NCI-H774 (cell line): Measurements from ENCODE around the gene DNAJB4.
"Not testable (repeated sequence)": the region's sequence is repeated elsewhere in the genome, so short reads cannot be mapped to it uniquely, and the experiment has no call there.

Experiments used
- DNase-seq: peaks from one replicate; lab custom pipeline; 2025; lab: John Stamatoyannopoulos, UW

Gene DNAJB4

GRCh38 chr1:77991638-77992037 lies 13.1 kb upstream of the DNAJB4 start:
- no peak for DNase-seq

- DNase-seq, result no peak
Measured at GRCh38 chr1:77994117-77994705, 10.5 kb upstream of the DNAJB4 start.

GRCh38 chr1:77996734-77997133 lies 8.0 kb upstream of the DNAJB4 start:
- no peak for DNase-seq

- not testable (repeated sequence) for DNase-seq
Measured at GRCh38 chr1:78000536-78000935, 4.2 kb upstream of the DNAJB4 start.

- no peak for DNase-seq
Measured at GRCh38 chr1:78003070-78003746, 1.5 kb upstream of the DNAJB4 start.

GRCh38 chr1:78003882-78004718 lies 639 bp upstream of the DNAJB4 start:
- DNase-seq, result no peak

- DNase-seq, result no peak
Measured at GRCh38 chr1:78005448-78005722, 646 bp downstream of the DNAJB4 start.

DNA sequence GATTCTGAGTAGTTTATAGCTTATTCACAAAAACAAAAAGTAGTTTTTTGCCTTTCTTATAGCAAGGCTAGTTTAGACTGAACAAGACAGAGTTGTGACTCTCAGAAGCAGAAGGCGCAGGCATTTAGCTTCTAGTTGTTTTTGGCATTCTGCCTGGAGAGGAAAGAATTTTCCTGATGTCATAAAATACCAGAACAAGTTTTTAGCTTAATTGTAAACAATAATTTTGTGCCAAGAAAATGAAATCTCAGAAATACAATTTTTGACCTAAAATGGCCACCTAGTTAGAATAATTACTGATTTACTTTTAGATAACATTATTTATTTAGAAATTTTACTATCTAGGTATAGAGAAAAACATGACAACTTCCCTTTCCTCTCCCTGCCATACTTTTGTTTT lies 1.0 kb downstream of the DNAJB4 start:
- DNase-seq, result no peak

DNA sequence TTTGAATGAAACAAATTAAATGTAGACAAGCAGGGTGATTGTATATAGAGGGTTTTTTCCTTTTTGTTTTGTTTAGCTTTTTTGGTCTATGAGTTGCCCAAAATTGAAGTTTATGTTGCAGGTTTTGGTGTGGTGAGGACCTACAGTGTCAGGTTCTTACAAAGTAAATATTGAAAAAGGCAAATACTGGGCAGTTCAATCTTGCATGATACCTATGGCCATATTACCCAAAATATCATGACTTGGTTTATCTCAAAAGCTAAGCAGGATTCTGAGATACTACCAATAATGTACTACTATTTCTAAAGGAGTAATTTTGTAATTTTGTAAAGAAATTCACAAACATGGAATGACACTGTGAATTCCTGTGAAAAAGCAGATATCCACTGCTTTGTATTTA lies 1.8 kb downstream of the DNAJB4 start:
- no peak for DNase-seq

DNA sequence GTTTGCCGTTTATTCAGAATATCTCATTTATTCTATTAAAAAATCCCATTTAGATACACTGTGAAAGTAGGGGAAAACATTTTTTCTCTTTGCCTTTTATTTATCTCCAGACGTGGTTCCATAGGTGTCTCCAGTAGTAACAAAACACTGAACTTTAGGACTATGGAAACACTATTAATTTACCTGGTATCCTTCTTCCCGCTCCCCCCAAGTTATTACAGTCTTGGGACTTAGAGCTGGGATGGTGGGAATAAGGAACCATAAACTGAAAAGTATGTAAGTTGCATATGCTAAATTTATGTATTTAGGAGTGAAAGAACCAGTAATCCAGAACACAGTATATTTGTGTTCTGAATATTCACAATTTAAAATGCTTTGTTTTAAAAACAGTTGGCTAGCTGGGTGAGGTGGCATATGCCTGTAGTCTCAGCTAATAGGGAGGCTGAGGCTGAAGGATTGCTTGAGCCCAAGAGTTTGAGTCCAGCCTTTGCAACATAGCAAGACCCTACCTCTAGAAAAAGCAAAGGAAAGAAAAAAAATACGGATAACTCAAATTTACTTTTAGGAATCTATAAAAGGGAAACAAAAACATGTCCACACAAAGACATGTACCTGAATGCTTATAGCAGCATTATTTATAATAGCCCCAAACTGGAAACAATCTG lies 3.1 kb downstream of the DNAJB4 start:
- DNase-seq, result no peak

- DNase-seq, result no peak
Measured at GRCh38 chr1:78009276-78009675, 4.5 kb downstream of the DNAJB4 start.

DNA sequence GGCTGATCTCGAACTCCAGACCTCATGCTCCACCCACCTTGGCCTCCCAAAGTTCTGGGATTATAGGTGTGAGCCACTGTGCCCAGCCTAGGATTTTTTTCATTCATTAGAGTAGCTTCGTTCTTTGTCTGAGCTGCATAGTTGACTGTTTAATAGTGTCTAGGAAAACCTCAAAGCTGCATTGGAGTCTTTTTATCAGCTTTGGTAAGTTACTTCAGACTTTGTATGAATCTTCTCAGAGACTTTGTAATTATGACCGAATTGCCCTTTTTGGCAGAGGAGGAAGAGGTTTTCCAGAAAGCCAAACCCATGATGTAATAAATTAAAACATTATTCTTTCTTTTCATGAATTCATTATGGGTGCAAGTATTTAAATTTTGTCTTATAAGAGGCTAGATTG lies 5.1 kb downstream of the DNAJB4 start:
- no peak for DNase-seq

GRCh38 chr1:78011050-78011449 lies 6.3 kb downstream of the DNAJB4 start:
- DNase-seq, result no peak

GRCh38 chr1:78015148-78015547 lies 10.4 kb downstream of the DNAJB4 start:
- DNase-seq, result no peak

- DNase-seq, result no peak
Measured at GRCh38 chr1:78019024-78019423, 14.3 kb downstream of the DNAJB4 start.

- DNase-seq, result not testable (repeated sequence)
Measured at GRCh38 chr1:78021134-78021533, 16.4 kb downstream of the DNAJB4 start.

DNA sequence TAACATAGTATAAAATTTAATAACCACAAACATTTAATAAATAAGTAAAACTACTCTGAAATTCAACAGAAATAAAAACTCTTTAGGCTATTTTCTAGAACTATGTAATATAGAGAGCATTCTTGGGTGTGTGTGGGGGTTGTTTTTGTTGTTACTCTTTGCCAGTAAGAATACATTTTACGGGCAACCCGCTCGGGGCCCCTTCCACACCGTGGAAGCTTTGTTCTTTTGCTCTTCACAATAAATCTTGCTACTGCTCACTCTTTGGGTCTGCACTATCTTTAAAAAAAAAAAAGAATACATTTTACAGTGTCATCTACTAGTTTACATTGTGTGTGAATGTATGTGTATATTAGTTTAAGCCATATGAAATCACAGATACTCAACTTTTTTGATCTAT lies 25.1 kb downstream of the DNAJB4 start:
- no peak for DNase-seq

DNA sequence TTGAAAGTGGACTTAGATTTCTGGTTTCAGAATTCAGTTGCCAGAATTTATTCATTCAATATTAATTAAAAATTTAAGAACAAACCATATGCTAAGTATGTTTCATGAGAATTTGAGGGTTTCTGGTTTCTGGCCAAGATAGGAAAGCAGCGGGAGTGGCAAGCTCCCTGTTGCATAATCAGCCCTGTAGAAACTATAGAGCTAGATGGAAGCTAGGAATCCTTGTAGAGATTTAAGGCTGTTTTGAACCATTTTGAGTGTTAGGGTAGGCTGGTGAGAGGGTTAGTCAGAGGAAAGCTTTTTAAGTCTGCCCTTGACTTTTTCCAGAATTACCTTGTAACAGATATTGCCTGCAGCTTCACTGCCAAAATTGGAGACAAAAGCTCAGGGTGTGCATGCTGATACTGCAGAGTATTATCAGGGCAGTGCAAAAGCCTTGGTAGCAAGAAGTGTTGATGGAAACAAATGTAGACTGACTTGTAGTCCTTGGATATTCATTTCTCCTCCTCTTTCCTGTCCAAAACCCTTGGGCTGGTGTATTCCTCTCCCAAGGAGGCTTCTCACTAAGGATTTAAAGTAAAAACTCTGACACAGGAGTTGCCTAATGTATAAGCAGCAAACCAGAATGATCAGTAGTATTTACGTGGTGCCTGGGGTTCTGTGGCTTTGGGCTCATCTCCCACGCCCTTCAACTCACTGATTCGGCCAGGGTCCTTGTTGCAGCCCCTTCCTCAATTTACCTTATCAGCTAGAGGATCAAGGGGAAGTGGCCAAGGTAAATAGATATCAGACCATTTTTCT lies 28.5 kb downstream of the DNAJB4 start:
- DNase-seq, result no peak

DNA sequence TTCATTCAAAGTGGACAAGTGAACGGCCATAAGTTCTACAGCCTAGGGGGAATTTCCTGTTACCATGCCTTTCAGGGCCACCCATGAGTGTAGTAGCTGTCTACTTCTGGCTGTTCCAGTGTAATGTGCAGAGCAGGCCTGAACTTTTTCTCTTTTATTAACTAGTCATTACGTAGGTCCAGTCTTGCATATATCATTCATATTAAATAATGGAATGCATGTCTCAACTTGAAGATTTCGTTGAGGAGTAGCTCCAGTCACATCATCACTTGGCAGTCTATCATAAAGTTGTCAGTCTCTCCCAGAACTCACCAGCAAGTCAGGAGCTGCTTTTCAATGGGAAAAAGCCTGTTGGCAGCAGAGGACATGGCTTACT lies 29.0 kb downstream of the DNAJB4 start:
- DNase-seq, result no peak

DNA sequence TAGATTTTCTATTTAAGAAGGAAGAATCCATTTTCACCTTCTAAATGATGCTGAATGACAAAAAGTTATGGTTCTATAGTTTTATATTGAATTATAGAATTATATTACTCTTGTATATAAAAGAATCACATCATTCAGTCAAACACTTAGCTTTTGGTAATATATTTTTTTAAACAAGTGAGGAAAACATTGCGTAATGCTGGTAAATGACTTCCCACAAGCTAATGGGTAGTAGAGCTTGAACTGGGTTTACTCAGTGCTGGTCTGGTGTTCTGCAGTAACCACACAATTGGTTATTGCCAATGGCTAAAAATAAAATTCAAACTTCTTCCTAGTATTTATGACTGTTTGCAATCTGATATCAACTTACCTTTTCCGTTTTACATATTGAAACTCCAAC lies 30.4 kb downstream of the DNAJB4 start:
- no peak for DNase-seq

GRCh38 chr1:78036450-78036849 lies 31.7 kb downstream of the DNAJB4 start:
- DNase-seq, result no peak

GRCh38 chr1:78038071-78038470 lies 33.3 kb downstream of the DNAJB4 start:
- DNase-seq, result no peak
